Measurements from ENCODE around the gene FECH. TPM values are rescaled to one million over a fixed set of nuclear protein-coding genes. Genes with fewer than 3 reads are reported as not detected.
A peak's percentile ranks its signal among the peaks of the same experiment; 100 is the strongest.
"Not testable (repeated sequence)": the region's sequence is repeated elsewhere in the genome, so short reads cannot be mapped to it uniquely, and the experiment has no call there.

Gene FECH
- total RNA-seq, 2 donors from 2014 or later = 24.2 to 32.6 TPM

GRCh38 chr18:57603871-57604270, 17.4 kb upstream of the FECH start:
- H3K27me3 Mint-ChIP-seq (ENCODE audit: low read depth) = no peaks in the 10 kb centered on the region
- H3K36me3 Mint-ChIP-seq (ENCODE audit: insufficient read depth in 2 of 2) = peaks cover 11 to 50% of the 10 kb centered on the region in 2 donors
- no peak for ATAC-seq (replicated peaks in 1 of 2)
- no peaks in the 10 kb centered on the region for H3K4me1 Mint-ChIP-seq (ENCODE audit: low read depth)
- DNase-seq = no peak
- no peak overlapping the region for H3K4me3 Mint-ChIP-seq
- no peaks in the 10 kb centered on the region for H3K9me3 Mint-ChIP-seq
- no peak overlapping the region for H3K27ac Mint-ChIP-seq

GRCh38 chr18:57595347-57595746, 8.8 kb upstream of the FECH start:
- ATAC-seq (replicated peaks in 1 of 2) (no peak), DNase-seq (no peak)
- Mint-ChIP-seq H3K27ac (peak overlapping the region; percentile 46), H3K36me3 (ENCODE audit: insufficient read depth in 2 of 2) (peaks cover 2 to 22% of the 10 kb centered on the region in 2 donors), H3K4me3 (no peak overlapping the region), H3K4me1 (ENCODE audit: low read depth) (peaks cover 13% of the 10 kb centered on the region), H3K27me3 (ENCODE audit: low read depth) (no peaks in the 10 kb centered on the region), H3K9me3 (peaks cover 0 to 2% of the 10 kb centered on the region in 2 donors)

- H3K27ac Mint-ChIP-seq; DNase-seq; H3K36me3 Mint-ChIP-seq (ENCODE audit: insufficient read depth in 2 of 2); ATAC-seq (replicated peaks in 1 of 2); H3K4me3 Mint-ChIP-seq; H3K9me3 Mint-ChIP-seq; H3K27me3 Mint-ChIP-seq (ENCODE audit: low read depth): not testable (repeated sequence)
- peaks cover 13% of the 10 kb centered on the region for H3K4me1 Mint-ChIP-seq (ENCODE audit: low read depth)
Observed at GRCh38 chr18:57592716-57593115, 6.2 kb upstream of the FECH start.

- Mint-ChIP-seq H3K4me1 (ENCODE audit: low read depth) (peaks cover 30% of the 10 kb centered on the region), H3K27me3 (ENCODE audit: low read depth) (no peaks in the 10 kb centered on the region), H3K36me3 (ENCODE audit: insufficient read depth in 2 of 2) (peaks cover 0 to 1% of the 10 kb centered on the region in 2 donors), H3K27ac (peak overlapping the region; percentile 56), H3K9me3 (no peaks in the 10 kb centered on the region), H3K4me3 (no peak overlapping the region)
- DNase-seq (no peak), ATAC-seq (replicated peaks in 1 of 2) (no peak)
Observed at GRCh38 chr18:57589161-57589560, 2.7 kb upstream of the FECH start.

- ATAC-seq (replicated peaks in 1 of 2) (no peak), DNase-seq (no peak)
- H3K27me3 Mint-ChIP-seq (ENCODE audit: low read depth) = no peaks in the 10 kb centered on the region
- H3K4me1 Mint-ChIP-seq (ENCODE audit: low read depth) = peaks cover 24% of the 10 kb centered on the region
- H3K27ac Mint-ChIP-seq = peak overlapping the region; percentile 86
- H3K36me3 Mint-ChIP-seq (ENCODE audit: insufficient read depth in 2 of 2) = peaks cover 1 to 3% of the 10 kb centered on the region in 2 donors
- no peaks in the 10 kb centered on the region for H3K9me3 Mint-ChIP-seq
- H3K4me3 Mint-ChIP-seq = peak overlapping the region; percentile 91 to 94
Observed at GRCh38 chr18:57587098-57587661, 678 bp upstream of the FECH start.

GRCh38 chr18:57585855-57586250, 649 bp downstream of the FECH start:
- DNase-seq = peak; percentile 19 to 29
- Mint-ChIP-seq H3K36me3 (ENCODE audit: insufficient read depth in 2 of 2) (peaks cover 1% of the 10 kb centered on the region in 2 donors), H3K4me3 (peak overlapping the region; percentile 91 to 94), H3K4me1 (ENCODE audit: low read depth) (peaks cover 27% of the 10 kb centered on the region), H3K9me3 (no peaks in the 10 kb centered on the region), H3K27ac (peak overlapping the region; percentile 75), H3K27me3 (ENCODE audit: low read depth) (no peaks in the 10 kb centered on the region)
- peak; percentile 10 to 27 for ATAC-seq (replicated peaks in 1 of 2)

GRCh38 chr18:57585421-57585820, 1.1 kb downstream of the FECH start:
- Mint-ChIP-seq H3K9me3 (no peaks in the 10 kb centered on the region), H3K4me1 (ENCODE audit: low read depth) (peaks cover 31% of the 10 kb centered on the region), H3K4me3 (peak overlapping the region; percentile 91 to 94), H3K27ac (no peak overlapping the region), H3K27me3 (ENCODE audit: low read depth) (no peaks in the 10 kb centered on the region), H3K36me3 (ENCODE audit: insufficient read depth in 2 of 2) (peaks cover 1% of the 10 kb centered on the region in 2 donors)
- no peak for DNase-seq
- ATAC-seq (replicated peaks in 1 of 2) = no peak

- no peak overlapping the region for H3K27ac Mint-ChIP-seq
- no peaks in the 10 kb centered on the region for H3K27me3 Mint-ChIP-seq (ENCODE audit: low read depth)
- peak overlapping the region; percentile 27 to 37 for H3K4me3 Mint-ChIP-seq
Observed at GRCh38 chr18:57584444-57584843, 2.1 kb downstream of the FECH start.

GRCh38 chr18:57583297-57583835, 3.1 kb downstream of the FECH start:
- Mint-ChIP-seq H3K4me1 (ENCODE audit: low read depth) (peaks cover 37% of the 10 kb centered on the region), H3K36me3 (ENCODE audit: insufficient read depth in 2 of 2) (peaks cover 1 to 6% of the 10 kb centered on the region in 2 donors), H3K4me3 (no peak overlapping the region), H3K27me3 (ENCODE audit: low read depth) (no peaks in the 10 kb centered on the region), H3K9me3 (no peaks in the 10 kb centered on the region), H3K27ac (no peak overlapping the region)
- no peak for ATAC-seq (replicated peaks in 1 of 2)
- no peak for DNase-seq

More at GRCh38 chr18:57584444-57584843, 2.1 kb downstream of the FECH start:
- ATAC-seq (replicated peaks in 1 of 2) (no peak), DNase-seq (no peak)
- peaks cover 1 to 6% of the 10 kb centered on the region in 2 donors for H3K36me3 Mint-ChIP-seq (ENCODE audit: insufficient read depth in 2 of 2)
- no peaks in the 10 kb centered on the region for H3K9me3 Mint-ChIP-seq
- H3K4me1 Mint-ChIP-seq (ENCODE audit: low read depth) = peaks cover 37% of the 10 kb centered on the region

GRCh38 chr18:57581301-57581934, 5.1 kb downstream of the FECH start:
- Mint-ChIP-seq H3K9me3 (no peaks in the 10 kb centered on the region), H3K27me3 (ENCODE audit: low read depth) (no peaks in the 10 kb centered on the region), H3K36me3 (ENCODE audit: insufficient read depth in 2 of 2) (peaks cover 4 to 8% of the 10 kb centered on the region in 2 donors), H3K4me3 (no peak overlapping the region), H3K27ac (no peak overlapping the region), H3K4me1 (ENCODE audit: low read depth) (peaks cover 37% of the 10 kb centered on the region)
- ATAC-seq (replicated peaks in 1 of 2) = no peak
- no peak for DNase-seq

- DNase-seq (no peak), ATAC-seq (replicated peaks in 1 of 2) (no peak)
- Mint-ChIP-seq H3K27me3 (ENCODE audit: low read depth) (no peaks in the 10 kb centered on the region), H3K36me3 (ENCODE audit: insufficient read depth in 2 of 2) (peaks cover 4 to 15% of the 10 kb centered on the region in 2 donors), H3K4me3 (no peak overlapping the region), H3K4me1 (ENCODE audit: low read depth) (peaks cover 27% of the 10 kb centered on the region), H3K27ac (no peak overlapping the region), H3K9me3 (no peaks in the 10 kb centered on the region)
Observed at GRCh38 chr18:57579934-57580333, 6.6 kb downstream of the FECH start.

GRCh38 chr18:57576316-57576715, 10.2 kb downstream of the FECH start:
- H3K9me3 Mint-ChIP-seq = no peaks in the 10 kb centered on the region
- peaks cover 14% of the 10 kb centered on the region for H3K4me1 Mint-ChIP-seq (ENCODE audit: low read depth)
- H3K27me3 Mint-ChIP-seq (ENCODE audit: low read depth) = no peaks in the 10 kb centered on the region
- DNase-seq = no peak
- H3K27ac Mint-ChIP-seq = no peak overlapping the region
- no peak for ATAC-seq (replicated peaks in 1 of 2)
- no peak overlapping the region for H3K4me3 Mint-ChIP-seq
- H3K36me3 Mint-ChIP-seq (ENCODE audit: insufficient read depth in 2 of 2) = peaks cover 4 to 19% of the 10 kb centered on the region in 2 donors

GRCh38 chr18:57575542-57575941, 11.0 kb downstream of the FECH start:
- Mint-ChIP-seq H3K4me1 (ENCODE audit: low read depth) (peaks cover 8% of the 10 kb centered on the region), H3K9me3 (no peaks in the 10 kb centered on the region), H3K27me3 (ENCODE audit: low read depth) (no peaks in the 10 kb centered on the region), H3K4me3 (no peak overlapping the region), H3K36me3 (ENCODE audit: insufficient read depth in 2 of 2) (peaks cover 4 to 19% of the 10 kb centered on the region in 2 donors), H3K27ac (peak overlapping the region; percentile 23)
- DNase-seq (no peak), ATAC-seq (replicated peaks in 1 of 2) (no peak)
